IPS DF 4.7 (cell line): Measurements from ENCODE around the gene EMILIN1.
A peak's percentile ranks its signal among the peaks of the same experiment; 100 is the strongest.
"Not testable (repeated sequence)": the region's sequence is repeated elsewhere in the genome, so short reads cannot be mapped to it uniquely, and the experiment has no call there.

ENCODE experiments used
- DNase-seq: peaks from one replicate; pipeline ENCODE4 v3.0.0-alpha.2; 2013; ENCODE audit warnings: low spot score; ENCODE audit errors: extremely low read depth

The EMILIN1 gene

GRCh38 chr2:27119330-27119670, 40.9 kb downstream of the EMILIN1 start:
- not testable (repeated sequence) for DNase-seq

GRCh38 chr2:27121906-27122305, 43.5 kb downstream of the EMILIN1 start:
- no peak for DNase-seq

DNA sequence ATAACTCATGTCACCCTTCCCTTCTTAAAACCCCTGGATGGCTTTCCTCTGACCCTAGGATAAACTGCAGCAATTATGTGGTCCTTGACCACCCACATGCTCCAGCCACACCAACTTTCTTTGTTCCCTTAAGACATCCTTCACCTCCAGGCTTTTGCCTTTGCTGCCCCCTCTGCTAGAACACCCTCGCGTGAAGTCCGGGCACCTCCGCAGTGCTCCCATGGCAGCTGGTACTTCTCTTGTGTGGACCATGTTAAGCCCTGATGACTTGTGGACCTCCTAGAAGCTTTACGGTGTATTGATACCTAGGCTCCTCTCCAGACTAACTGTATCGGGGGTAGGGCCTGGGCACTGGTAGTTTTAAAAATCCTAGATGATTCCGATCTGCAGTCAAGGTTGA, 44.4 kb downstream of the EMILIN1 start:
- no peak for DNase-seq

DNA sequence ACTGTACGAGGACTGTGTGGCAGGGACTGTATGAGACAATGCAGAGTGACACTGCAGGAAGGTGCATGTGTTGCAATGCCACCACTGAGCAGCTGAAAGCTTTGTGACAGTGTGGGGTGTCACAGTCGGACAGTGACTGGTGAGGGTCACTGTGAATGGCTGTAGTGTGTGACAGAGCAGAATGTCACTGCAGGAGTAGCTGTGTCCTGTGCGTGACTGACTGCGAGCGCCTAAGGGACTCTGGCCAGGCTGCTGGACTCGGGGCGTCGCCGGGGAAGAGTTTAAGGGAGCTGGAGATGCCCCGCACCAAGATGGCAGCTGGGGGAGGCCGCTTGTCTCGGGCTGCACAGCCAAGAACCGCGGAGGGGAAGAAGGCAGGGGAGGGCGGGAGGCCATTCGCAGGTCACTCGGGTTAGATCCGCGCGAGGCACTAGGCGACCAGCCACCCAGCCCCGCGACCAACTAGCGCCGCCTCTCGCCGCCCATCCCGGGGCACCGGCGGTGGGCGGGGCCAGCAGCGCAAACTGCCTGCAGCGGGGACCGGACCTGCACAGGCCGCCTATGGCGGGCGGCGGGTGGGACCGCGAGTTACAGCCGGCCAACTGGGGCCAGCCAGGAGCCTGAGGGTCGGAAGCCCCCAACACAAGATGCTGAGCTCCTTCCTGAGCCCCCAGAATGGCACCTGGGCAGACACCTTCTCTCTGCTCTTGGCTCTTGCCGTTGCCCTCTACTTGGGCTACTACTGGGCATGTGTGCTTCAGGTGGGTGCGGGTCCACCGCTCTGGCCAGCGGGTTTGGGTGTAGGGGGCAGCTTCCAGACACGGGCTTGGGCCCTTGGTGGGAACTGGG, 45.1 kb downstream of the EMILIN1 start, which contains the start of gene ABHD1:
Gene ABHD1 (plus strand): TSS at position 514 of the 849 bp plus-strand sequence. CDS start 134 bp downstream, at position 648.
- no peak for DNase-seq

GRCh38 chr2:27125104-27125503, 46.7 kb downstream of the EMILIN1 start:
- no peak for DNase-seq

- DNase-seq = no peak
Measured at GRCh38 chr2:27126252-27126710, 47.9 kb downstream of the EMILIN1 start.

- no peak for DNase-seq
Measured at GRCh38 chr2:27127883-27128667, 49.7 kb downstream of the EMILIN1 start.

DNA sequence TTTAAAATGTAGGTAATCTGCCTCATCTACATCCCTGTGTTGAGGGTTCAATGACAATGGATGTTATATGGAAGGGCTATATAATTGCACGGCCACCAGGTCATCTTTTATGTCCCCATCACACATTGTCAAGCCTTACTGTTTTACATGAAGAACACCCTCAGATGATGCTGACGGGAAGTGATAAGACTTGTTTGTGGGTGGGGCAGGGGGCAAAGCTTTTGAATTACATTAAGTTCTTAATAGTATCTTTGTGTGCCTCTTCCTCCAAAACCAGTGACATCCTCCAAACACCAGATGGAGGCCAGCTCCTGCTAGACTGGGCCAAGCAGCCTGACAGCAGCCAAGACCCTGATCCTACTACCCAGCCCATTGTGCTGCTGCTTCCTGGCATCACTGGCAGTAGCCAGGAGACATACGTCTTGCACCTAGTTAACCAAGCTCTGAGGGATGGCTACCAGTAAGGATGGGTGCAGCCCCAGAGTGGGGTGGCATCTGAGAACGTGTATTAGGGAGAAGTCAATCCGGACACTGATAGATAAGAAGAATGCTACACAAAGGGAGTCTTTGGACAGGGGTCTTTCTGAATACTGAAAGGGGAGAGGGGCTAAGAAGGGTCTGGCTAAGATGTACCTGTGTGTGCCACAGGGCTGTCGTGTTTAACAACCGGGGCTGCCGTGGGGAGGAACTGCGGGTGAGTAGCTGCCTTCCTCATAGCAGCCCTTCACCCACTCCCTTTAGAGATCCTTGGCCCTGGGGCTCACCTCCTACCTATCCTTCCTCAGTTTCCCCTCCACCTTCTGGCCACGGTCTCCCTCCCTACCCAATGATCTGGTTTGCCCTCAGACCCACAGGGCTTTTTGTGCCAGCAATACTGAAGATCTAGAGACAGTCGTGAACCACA, 50.5 kb downstream of the EMILIN1 start:
- DNase-seq = no peak

GRCh38 chr2:27130396-27130795, 52.0 kb downstream of the EMILIN1 start:
- no peak for DNase-seq

DNA sequence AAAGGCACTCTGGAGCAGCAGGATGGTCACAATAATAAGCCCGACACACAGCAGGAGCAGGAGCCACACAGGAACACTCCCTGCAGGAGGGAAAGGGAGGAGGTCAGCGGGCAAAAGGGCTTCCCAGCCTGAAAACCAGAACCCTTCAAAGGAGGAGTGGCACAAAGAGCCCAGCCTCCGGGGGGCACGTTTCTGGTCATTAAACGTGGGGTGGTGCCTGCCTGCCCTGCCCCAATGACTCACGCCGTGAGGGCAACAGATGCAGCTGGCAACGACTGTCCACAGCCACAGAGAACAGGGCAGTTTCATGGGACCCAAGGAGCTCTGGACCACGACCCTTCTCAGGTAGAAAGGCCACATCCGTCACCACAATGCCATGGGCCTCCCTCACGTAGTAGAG, 53.0 kb downstream of the EMILIN1 start:
- no peak for DNase-seq

DNA sequence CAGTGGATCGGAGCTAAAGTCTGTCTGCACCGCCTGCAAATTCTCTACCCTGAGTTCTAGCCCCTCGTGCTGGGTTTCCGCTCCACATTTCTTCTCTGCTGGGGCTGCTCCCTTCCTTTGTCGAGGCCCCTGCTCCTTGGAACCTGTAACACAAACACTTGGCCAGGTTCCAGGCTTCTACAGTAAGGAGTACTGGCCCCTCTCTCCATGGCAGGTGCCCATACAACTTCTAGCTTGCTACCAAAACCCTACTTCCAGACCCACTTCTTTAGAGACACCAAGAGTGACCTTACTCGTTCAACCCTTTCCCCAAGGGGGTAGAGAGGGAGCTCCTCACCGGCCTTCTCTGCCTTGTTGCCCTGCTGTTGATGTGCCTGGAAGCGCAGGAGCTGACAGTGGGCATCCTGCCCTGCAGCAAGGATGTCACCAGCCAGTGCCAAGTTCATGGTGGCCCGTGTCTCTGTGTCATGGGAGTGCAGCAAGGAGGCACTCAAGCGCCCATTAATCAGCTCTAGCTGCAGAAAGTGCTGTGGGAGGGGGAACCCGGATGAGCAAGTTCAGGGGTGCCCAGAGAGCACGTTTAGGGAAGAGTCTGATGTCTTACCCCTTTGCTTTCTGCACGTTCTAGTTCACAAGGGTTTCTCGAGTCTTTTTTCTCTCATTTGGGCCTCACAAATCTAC, 54.9 kb downstream of the EMILIN1 start:
- DNase-seq = no peak

- peak; percentile 79 for DNase-seq
Measured at GRCh38 chr2:27133905-27134780, 55.7 kb downstream of the EMILIN1 start, which contains the start of gene PREB. PREB (minus strand) TSS chr2:27134636; CDS start chr2:27134421, 215 bp downstream.

DNA sequence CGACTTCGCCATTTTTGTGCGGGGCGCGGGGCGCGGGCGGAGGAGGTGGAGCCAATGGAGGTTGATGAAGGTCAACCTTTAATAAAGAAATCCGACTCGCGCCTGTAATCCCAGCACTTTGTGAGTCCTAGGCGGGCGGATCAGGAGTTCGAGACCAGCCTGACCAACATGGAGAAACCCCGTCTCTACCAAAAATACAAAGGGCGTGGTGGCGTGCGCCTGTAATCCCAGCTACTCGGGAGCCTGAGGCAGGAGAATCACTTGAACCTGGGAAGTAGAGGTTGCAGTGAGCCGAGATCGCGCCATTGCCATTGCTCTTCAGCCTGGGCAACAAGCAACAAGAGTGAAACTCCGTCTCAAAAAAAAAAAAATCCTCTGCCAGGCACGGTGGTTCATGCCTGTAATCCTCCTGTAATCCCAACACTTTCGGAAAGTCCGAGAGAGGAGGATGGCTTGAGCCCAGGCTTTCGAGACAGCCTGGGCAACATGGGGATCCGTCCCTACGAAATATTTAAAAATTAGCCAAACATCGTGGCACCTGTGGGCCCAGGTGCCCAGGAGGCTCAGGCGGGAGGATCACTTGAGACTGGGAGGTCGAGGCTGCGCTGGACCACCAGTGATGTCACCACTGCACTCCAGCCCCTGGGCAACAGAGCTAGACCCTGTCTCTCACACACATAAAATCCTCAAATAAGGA, 56.5 kb downstream of the EMILIN1 start:
- no peak for DNase-seq

DNA sequence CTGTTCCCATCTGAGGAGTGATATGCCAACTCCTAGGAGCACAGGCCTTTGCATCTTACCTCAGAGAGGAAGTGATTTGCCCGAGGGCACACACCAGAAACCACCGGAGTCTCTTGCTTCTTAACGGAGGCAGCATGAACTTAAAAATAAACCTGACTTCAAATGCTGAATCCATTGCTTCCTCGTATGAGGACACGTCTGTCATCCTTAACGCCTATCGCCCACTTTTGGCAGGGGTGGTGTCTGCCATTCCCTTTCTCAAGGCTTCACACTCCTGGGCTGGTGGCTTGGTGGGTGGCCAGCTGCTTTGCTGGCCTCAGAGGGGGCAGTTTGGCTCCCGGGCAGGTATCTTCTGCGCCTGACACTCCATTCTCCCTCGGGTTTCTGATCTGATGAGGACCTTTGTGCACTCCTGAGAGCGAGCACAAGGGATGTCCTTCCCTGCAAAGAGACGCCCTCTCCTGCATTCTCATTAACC, 57.1 kb downstream of the EMILIN1 start:
- no peak for DNase-seq
